GM12801 (cell line): ENCODE measurements around the gene SFXN1.

ENCODE experiments used
- CTCF ChIP-seq: IDR thresholded peaks from one replicate; pipeline ENCODE4 v1.5.1; 2011; ENCODE audit warnings: control low read depth; ENCODE audit not compliant: insufficient read length; ENCODE audit errors: extremely low read depth

Gene SFXN1

GRCh38 chr5:175566697-175567096 is 88.3 kb downstream of the SFXN1 start:
- TF ChIP-seq CTCF, result no peak

GRCh38 chr5:175567954-175568353 is 89.6 kb downstream of the SFXN1 start:
- no peak for TF ChIP-seq CTCF

- no peak for TF ChIP-seq CTCF
These were observed 91.3 kb downstream of the SFXN1 start for GRCh38 chr5:175569701-175570100.

- no peak for TF ChIP-seq CTCF
These were observed 94.5 kb downstream of the SFXN1 start for GRCh38 chr5:175572886-175573285.

GRCh38 chr5:175573493-175574269 is 95.3 kb downstream of the SFXN1 start:
- no peak for TF ChIP-seq CTCF

GRCh38 chr5:175575301-175575700 is 96.9 kb downstream of the SFXN1 start:
- no peak for TF ChIP-seq CTCF

- TF ChIP-seq CTCF, result no peak
These were observed 97.7 kb downstream of the SFXN1 start for GRCh38 chr5:175576096-175576495.

GRCh38 chr5:175576591-175576990 is 98.2 kb downstream of the SFXN1 start:
- no peak for TF ChIP-seq CTCF
